NAMALWA (cell line): ENCODE data around the gene MRGPRF.
A peak's percentile ranks its signal among the peaks of the same experiment; 100 is the strongest.
"Not testable (repeated sequence)": the region's sequence is repeated elsewhere in the genome, so short reads cannot be mapped to it uniquely, and the experiment has no call there.

Experiments used
- DNase-seq: peaks from one replicate; pipeline ENCODE4 v3.0.0-alpha.2; 2015; ENCODE audit warnings: low spot score

Gene MRGPRF

DNA sequence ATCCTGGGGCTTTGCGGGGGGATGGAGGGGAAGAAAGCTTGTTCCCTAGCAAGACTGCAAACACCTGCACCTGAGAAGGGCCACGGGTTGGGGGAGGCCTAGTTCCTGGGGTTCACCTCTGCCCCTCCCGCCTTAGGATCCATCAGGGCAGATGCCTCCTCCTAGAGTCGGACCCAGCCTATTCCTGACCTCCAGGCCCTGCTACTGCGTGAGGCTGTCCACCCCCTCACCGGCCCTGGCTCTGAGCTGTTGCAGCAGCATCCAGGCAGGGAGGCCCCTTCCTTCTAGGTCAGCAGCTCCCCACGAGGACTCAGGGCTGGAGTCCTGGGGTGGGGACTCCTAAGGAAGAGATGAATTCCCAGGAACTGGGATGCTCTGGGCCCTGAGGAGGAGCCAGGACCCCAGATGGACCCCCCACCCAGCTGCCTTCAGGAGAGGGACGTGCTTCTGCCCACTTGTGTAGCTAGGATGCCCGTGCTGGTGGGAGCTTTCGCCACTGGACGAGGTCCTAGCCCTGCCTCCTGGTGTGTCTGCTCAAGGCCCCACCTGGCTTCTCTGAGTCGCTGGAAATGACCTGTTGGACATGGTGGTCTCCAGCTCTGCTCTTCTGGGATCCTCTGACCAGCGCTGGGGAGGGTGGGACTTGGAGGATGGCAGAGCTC is 10.3 kb downstream of the MRGPRF start:
- no peak for DNase-seq

DNA sequence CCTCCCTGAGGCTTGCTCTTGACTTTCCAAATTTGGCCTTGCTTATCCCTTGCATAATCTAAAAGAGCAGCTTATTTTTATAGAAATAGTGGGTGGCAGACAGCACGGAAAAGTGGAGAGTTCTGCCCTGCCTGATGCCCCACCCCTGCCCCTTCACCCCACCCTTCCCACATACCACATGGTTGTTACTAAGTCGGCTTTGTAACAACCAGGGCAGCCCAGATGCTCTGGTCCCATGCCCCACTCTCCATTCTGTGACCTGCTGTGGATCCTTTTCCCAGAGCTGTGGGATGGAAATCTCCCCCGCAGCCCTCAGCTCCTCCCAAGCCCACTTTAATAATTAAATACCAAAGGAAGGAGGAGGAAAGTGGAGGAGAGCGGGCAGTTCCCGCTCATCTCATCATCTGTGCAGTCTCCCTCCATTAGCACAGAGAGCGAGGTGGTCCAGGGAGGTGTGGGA is 10.9 kb downstream of the MRGPRF start:
- no peak for DNase-seq

DNA sequence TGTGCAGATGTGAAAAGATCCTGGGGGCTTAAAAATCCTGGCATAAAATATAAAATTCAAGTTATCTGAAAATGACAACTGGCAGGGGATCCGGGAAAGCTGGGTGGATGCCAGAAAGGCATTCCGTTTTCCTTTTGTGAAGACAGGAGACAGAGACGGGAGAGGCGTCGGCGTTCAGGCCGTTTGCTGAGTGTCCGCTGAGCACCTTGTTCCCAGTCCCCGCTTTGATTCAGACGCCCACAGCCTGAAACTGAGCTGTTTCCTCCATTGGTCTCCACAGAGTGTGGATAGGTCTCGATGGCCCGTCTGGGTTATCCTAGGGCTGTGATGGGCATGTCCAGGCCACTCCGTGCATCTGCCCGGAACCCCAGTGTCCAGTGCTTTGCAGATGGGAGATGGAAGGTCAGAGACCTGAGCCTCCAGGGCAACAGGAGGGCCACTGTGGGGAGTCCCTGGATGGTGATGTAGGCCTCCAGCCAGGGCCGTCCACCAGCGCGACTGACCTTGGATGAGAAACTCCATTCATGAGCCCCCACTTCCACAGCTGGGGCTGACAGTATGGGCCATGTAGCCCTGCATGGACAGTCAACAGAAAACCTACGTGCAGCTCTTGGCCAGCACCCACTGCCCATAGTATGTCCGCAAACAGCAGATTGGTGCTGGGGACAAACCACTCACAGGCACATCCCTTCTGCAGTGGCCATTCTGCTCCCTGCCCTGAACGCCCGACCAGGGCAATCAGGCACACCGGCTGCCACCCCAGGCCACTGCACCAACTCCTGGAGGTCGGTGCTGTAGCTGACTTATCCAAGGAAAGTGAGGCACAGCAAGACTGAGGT is 11.6 kb downstream of the MRGPRF start:
- no peak for DNase-seq

DNA sequence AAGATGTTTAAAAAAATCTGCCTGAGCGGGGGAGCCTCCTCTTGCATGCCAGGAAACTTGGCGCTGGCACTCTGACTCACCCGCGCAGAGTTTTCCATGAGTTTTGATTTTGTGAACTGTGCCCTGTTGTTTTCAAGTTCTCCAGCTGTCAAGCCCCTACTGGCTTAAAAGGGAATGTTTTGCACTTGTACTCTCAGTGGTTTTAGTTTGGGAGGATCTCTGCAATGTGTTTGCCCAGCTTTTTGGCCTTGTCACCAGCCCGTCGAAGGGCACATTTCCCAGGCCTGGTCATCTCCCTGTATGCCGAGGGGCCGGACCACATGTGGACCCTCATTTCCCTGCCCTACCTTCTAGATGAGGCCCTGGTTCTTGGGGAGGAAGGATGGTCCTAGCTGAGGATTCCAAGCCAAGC is 12.2 kb downstream of the MRGPRF start:
- DNase-seq = peak; percentile 34

DNA sequence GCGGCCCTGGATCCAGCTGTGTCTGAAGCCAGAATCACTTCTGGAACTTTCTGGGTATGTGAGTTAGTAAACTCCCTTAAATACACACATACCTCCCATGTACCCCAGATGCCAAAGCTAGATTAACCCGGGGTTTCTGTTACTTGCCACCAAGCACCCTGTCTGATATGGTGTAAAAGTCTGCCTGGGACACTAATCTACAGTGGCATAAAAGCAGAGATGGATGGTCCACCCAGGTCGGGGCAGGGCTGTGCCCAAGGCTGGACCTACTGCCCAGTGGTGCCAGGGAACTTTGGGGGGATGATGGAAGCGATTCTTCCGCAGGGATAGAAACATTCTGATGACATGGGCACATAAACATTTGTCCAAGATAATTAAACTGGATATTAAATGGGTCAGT is 12.7 kb downstream of the MRGPRF start:
- DNase-seq = no peak

DNA sequence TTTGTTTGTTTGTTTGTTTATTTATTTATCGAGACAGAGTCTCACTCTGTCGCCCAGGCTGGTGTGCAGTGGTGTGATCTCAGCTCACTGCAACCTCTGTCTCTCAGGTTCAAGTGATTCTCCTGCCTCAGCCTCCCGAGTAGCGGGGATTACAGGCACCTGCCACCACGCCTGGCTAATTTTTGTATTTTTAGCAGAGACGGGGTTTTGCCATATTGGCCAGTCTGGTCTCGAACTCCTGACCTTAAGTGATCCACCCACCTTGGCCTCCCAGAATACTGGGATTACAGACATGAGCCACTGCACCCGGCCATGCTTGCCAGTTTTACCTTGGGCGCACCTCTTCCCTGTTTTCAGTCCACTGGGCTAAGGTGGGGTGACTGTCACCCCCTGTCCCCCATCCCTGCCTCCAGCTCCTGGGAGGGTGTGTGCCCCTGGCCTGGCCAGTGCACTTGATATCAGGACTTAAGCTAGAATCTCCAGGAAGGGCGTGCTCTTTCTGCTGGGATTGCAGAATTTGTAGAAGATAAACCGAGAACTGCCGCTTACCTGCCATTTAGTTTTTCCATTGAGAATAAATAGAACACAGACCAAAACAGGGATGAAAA is 13.2 kb downstream of the MRGPRF start:
- DNase-seq = not testable (repeated sequence)

DNA sequence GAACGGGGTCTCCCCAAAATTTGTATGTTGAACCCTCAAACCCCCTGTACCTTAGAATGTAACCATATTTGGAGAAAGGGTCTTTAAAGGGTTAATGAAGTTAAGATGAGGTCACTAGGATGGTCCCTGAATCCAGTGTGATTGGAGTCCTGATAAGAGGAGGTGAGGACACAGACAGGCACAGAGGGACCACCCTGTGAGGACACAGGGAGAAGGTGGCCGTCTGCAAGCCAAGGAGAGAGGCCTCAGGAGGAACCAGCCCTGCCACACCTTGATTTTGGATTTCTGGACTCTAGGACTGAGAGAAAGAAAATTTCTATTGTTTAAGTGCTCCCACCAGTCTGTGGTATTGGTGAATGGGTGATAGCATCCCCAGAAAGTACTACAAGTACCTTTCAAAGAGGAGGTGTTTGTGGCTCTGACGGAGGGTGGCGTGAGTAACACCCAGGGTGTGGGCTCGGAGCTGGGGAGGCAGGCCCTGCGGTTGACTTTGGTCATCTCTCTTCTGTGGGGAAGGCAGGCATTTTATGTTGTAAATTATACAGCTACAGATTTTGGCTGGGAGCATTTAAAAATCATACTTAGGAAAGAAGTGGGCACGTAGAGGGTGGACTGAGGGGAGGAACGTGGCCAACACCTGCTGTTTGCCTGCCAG is 13.8 kb downstream of the MRGPRF start:
- no peak for DNase-seq

DNA sequence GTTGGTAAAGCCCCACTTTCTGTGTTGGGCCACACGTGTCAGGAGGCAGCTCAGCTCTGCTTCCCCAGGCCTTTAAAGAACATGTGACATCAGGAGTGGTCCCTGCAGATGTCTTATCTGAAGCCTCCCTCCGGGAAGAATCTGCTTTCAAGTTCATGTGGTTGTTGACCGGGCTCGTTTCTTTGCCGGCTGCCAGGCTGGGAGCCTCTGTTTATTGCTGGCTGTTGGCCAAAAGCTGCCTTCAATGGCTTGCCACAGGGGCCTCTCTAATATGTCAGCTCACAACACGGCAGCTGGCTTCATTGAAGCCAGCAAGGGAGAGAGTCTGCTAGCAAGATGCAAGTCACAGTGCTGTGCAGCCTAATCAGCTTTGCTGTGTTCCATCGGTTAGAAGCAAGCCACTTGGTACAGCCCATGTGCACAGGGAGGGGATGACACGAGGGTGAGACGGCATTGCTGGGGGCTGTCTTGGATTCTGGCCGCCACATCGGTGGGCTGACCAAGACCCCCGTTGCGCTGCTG is 14.6 kb downstream of the MRGPRF start:
- DNase-seq = peak; percentile 28

DNA sequence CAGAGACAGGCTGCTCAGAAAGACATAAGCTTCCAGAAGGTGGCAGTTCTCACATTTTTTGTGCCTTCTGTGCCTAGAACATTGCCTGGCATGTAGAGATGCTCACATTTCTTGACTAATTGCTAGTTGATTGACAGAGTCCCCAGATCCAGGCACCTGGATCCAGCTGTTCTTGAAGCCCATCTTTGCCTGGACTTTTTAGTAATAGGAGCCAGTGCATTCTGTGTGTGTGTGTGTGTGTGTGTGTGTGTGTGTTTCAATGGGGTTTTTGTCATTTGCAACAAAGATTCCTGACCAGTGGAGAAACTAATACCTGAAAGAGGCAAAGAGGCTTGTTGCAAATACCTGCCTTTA is 15.1 kb downstream of the MRGPRF start:
- no peak for DNase-seq

DNA sequence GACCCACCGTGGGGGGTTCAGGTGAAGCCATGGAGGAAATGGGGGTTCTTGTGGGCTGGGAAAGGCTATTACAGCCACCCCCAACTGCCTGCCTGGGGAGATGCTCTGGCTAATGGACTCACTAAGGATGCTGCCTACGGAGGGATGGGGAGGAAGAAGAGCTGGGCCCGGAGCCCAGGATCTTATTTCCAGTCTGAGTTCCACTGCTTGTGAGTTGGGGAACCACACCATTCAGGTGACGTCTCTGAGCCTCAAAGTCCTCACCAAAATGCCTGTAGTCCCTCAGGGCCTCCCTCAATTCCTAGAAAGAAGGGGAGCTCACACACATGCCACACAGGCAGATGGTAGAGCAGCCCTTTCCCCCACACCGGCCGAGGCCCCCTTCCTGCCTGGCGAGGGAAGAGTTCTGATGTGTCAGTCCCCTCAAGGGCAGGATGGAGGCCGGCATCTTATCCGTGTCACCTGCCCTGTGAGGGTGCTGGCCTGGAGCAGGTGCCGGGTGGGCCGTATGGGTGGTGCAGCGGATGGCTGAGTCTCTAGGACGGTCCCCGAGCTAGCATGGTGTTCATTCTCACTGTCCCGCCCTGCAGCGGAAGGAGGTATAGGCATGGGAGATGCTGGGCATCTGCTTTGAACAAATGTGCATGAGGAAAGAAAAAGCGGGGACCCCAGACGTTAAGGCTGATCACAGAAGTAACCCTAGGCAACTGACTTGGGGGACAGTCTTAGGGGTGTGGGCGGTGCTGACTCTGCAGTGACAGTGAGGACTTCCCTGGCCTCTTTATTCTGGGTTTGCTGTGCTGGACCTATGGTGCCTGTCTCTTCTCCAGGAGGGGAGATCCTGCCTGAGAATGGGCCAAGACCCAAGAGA is 15.7 kb downstream of the MRGPRF start:
- DNase-seq = no peak

DNA sequence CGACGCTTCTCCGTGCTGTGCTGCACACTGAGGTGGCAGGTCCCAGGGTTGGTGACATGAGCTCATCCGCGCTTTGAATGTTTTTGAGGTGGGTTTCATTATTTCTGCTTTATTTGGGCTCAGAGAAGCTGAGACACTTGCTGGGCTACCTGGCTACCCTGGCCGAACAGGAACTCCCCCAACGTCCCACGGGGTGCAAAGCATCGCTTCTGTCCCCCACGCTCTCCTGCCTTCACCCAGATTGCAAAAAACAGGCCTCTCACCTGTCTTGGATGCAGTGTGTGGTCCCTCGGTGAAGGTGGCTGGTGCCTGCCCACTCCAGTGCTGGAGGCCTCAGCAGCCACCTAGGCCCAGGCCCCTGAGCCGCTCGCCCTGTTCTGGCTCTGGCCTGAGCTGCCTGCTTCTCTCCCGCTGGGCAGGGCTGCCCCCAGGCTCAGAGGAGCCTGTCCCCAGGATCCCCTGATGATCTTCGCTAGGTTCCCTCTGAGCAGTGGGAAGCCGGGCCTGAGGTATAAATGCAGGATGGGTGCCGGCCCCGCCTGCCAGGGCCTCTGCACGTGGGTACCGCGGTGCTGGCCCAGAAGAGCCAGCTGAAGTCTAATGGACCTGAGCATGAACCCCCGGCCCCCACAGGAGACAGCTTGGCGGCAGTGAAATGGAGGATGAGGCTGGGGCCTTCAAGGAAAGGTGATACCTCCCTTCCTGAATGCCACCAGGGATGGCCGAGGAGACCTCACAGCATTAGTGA is 16.5 kb downstream of the MRGPRF start:
- DNase-seq = no peak

DNA sequence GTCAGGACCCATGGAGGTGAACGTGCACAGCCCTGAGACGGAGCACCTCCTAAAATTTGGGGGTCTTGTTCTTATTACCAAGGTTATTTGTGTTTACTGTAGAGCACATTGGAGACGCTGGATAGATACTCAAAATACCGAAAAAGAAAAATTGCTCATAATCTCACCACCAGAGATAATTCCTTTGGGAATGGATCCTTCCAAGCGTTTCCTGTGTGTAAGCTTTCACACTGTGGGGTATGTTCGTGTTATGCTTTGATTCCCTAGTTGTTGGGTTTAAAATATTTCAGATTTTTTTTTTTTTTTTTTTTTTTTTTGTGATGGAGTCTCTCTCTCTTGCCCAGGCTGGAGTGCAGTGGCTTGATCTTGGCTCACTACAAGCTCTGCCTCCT is 18.2 kb downstream of the MRGPRF start:
- no peak for DNase-seq

DNA sequence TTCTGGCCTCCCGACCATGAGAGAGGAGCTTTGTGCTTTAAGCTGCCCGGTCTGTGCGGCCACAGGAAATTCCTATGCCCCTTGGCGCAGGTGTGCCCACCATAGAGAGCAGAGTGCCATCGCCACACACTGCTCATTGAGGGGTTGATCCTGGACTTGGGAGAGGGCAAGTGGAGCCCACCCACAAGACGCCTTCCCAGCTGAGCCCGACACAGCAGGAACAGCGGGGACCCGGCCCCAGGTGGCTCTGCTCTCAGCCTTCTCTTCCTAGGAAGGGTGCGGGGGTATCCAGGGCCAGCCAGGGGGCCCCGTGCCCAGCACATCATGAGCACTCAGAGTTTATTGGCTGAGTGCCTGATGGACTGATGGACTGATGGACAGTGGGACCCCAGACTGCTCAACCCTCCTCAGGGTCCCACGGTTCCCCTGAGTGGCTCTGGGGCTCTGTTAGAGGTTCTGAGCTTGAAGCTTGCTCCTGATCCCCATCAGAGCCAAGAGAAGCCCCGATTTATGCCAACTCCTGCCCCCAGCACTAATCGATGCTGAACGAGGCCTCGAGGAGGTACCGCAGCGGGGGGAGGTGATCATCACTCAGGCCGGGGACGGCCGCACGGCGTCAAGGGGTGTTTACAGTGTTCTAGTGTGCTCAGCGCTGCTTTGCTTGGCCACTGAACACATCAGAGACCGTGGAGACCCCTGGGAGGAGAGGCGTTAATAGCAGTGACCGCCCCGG is 18.7 kb downstream of the MRGPRF start:
- DNase-seq = no peak

DNA sequence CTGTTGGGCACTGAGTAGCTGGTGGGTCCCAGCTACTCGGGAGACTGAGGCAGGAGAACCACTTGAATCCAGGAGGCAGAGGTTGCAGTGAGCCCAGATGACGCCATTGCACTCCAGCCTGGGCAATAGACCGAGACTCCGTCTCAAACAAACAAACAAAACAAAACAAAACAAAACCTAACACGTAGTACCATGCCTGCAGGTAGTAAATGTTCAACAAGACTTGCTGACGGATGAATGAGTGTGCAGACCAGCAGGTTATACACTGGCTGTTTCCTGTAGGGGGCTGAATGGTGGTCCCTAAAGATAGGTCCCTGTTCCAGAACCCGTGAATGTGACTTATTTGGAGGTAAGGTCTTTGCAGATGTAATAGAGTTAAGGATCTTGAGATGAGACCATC is 19.5 kb downstream of the MRGPRF start:
- DNase-seq = no peak

DNA sequence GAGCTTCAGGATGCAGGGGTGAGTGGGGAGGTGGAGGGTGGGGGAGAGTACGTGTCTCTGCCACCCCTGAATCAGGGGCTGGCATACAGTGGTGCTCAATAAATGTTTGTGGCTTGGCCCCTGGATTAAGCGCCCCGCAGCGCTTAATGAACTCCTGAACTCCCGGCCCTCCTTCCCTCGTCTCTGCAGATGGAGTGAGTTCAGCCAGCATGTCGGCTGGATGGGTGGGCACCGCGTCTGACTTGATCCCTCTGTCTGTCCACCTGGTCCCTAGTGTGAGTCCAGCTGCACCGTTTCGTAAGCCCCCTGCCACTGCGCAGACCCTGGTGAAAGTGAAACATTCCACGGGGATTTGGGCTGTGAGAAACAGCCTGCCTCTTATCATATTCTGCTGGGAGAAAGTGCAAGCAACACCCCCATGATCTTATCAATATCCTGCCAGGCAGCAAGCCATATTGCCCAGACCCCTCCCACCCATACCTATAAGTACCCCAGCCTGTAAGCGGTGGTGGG is 20.2 kb downstream of the MRGPRF start:
- no peak for DNase-seq

DNA sequence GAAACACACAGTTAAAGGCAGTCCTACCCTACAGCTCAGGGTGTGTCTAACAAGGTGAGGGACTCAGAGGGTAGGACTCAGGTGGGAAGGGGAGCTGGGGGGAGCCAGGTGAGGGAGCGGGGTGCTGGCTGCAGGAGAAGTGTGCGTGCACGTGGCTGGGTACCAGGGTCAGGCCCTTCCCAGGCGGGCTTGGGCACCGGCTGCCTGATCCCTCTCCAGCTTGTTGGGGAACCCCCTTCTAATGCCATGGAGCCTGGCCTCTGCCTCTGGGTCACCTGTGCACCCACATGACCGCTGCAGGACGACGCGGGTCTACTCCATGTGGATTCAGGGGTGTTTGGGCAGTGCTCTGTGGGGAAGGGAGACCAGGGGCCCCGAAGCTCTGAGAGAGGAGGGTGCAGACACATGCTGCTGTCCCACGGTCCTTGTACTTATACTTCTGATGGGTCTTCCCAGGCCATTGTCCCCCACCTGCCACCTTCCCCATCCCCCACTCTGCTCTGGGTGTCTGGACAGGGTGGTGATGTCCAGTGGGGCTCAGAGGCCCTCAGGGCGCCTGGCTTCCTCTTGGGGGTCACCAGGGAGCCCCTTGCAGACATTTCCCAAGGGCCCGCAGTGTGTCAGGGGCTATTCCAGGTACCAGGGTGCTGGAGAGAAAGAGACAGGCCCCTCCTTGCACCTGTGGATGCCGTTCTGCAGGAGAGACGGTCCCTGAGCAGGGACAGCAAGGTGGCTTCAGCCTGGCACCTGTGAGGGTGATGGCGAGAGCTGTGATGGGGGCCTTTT is 21.9 kb downstream of the MRGPRF start:
- no peak for DNase-seq

DNA sequence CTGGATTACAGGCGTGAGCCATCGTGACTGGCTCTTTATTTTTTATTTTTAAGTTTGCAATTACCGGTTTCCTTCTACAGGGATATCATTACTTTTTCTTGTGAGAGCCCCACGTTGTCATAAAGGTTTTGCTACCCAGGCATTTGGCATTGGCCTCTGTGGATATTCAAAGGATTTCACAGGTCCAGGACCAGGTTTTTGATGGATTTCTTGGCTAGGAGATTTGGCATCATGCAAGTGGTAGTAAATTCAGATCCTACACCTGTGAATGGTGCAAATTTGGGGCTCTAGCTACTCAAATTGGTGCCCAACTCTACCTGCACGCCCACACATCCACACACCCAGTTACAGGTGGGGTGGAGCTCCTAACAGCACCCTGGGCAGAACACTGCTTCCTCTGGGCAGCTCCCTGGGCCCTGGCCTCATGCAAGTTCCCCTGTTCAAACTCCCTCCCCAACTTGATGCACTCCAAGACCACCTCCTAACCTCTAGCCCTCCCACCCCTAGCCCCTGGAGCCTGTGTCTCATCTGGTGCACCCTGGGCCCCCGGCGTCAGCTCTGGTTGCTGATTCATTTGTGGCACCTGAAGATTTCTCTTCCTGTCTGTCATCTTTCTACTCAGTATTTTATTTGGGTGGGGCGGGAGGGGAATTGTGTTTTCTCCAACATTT is 23.0 kb downstream of the MRGPRF start:
- DNase-seq = no peak

DNA sequence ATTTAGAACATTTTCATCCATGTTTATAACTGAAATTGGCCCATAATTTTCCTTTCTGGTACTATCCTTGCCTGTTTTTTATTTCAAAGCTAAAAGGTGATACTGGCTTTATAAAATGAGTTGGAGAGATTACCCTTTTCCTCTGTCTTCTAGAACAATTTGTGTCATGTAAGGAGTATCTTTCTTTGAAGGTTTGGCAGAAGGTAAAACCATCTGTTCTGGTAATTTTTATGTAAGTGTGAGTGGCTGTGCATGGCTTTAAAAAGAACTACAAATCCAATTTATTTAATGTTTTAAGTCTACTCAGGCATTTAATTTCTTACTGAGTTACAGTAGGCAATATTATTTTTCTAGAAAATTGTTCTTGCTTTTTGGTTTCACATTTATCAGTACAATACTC is 24.6 kb downstream of the MRGPRF start:
- DNase-seq = no peak
